ENCODE results near the gene DTD2. TPM values are rescaled to one million over a fixed set of nuclear protein-coding genes. Genes with fewer than 3 reads are reported as not detected.

DTD2 gene
- total and polyA plus RNA-seq, 9 of the 15 experiments (the other 6 are each of a cell fraction or from before 2014, with no cell fraction given), result 3.8 to 24.1 (median 15.2) TPM

- intact Hi-C loops (cut with micrococcal nuclease) (no loop called here), in situ Hi-C loops (cut with MboI) (no loop called here)
- no peak overlapping the region for H3K27ac ChIP-seq (ENCODE audit: extremely low read depth, low read depth, low read length)
- no peaks in the 10 kb centered on the region for H3K4me1 ChIP-seq (replicated peaks in 1 of 2; ENCODE audit: control insufficient read depth in 2 of 2, insufficient read depth in 2 of 2, low read length in 2 of 2)
- ChIA-PET CTCF (ENCODE audit: low intra/inter-chr PET ratio) (no interaction called here), POLR2A (no interaction called here)
- no peaks in the 10 kb centered on the region for H3K79me2 ChIP-seq (ENCODE audit: control insufficient read depth, insufficient read depth, low read length)
- H3K4me3 ChIP-seq, result no peak overlapping the region
- no TSS peak for BruUV-seq (replicated peaks)
- no peaks in the 10 kb centered on the region for H4K20me1 ChIP-seq (replicated peaks; ENCODE audit: control insufficient read depth, insufficient read depth, low read length)
- whole genome bisulfite sequencing (ENCODE audit: insufficient coverage, low coverage, missing lambda C conversion rate), result 4% methylated on average over 2 of the region's 2 CpGs
- DNase-seq (ENCODE audit: extremely low read depth in 1 of 4, low spot score in 3 of 4) (no peak), ATAC-seq (no peak), FAIRE-seq (no peak)
- peaks cover 0 to 2% of the 10 kb centered on the region in 2 experiments; a peak in 2 of 5 replicates for H3K27me3 ChIP-seq (ENCODE audit: control insufficient read depth in 2 of 2, insufficient read depth in 2 of 2, low read length in 2 of 2)
- H3K36me3 ChIP-seq (ENCODE audit: control insufficient read depth, insufficient read depth, low read length), result no peaks in the 10 kb centered on the region
- no peak overlapping the region for H3K4me2 ChIP-seq (ENCODE audit: insufficient read depth, low read length)
- no peak overlapping the region for H2AFZ ChIP-seq (ENCODE audit: low read depth, low read length)
- H3K9me1 ChIP-seq (ENCODE audit: control insufficient read depth, insufficient read depth, low read length), result no peaks in the 10 kb centered on the region
- no peaks in the 10 kb centered on the region for H3K9me3 ChIP-seq (replicated peaks; ENCODE audit: control insufficient read depth, insufficient read depth, low read depth, low read length)
- no peak overlapping the region for H3K9ac ChIP-seq (ENCODE audit: insufficient read depth in 1 of 2, low read depth in 2 of 2, low read length in 2 of 2)
- TF ChIP-seq UBTF (IDR thresholded peaks at IDR 0.05; ENCODE audit: borderline replicate concordance in 1 of 2, low read depth in 2 of 2, low read length in 2 of 2) (no peak), ZNF217 (CRISPR knock-in tag; IDR thresholded peaks at IDR 0.05) (no peak), E2F3 (CRISPR knock-in tag; IDR thresholded peaks at IDR 0.05) (no peak), U2AF1 (optimal IDR thresholded peaks at IDR 0.05; ENCODE audit: low read depth, low read length) (no peak), DIDO1 (tag; IDR thresholded peaks at IDR 0.05; ENCODE audit: low read depth) (no peak), NUFIP1 (IDR thresholded peaks at IDR 0.05; ENCODE audit: partially characterized antibody) (no peak), CREB3L1 (IDR thresholded peaks at IDR 0.05; ENCODE audit: borderline replicate concordance, low read depth) (no peak), RNF2 (IDR thresholded peaks at IDR 0.05) (no peak), TRIM28 (IDR thresholded peaks at IDR 0.05) (no peak), ZNF717 (CRISPR knock-in tag; IDR thresholded peaks at IDR 0.05) (no peak), ZNF780A (CRISPR knock-in tag; IDR thresholded peaks at IDR 0.05) (no peak), HNRNPLL (IDR thresholded peaks at IDR 0.05; ENCODE audit: low read depth, low read length, poor library complexity, severe bottlenecking) (no peak)
Observed at GRCh38 chr14:31486764-31487163, 29.5 kb upstream of the DTD2 start.
